SH-SY5Y (cell line): Measurements from ENCODE around the gene TSHZ3.

Experiments used
- GATA2 ChIP-seq: IDR thresholded peaks from 2 replicates; pipeline ENCODE4 v1.6.1; 2011; ENCODE audit warnings: mild to moderate bottlenecking, low read depth, low read length
- GATA3 ChIP-seq: IDR thresholded peaks from 2 replicates; pipeline ENCODE4 v1.6.1; 2011; ENCODE audit warnings: low read depth, mild to moderate bottlenecking, low read length, moderate library complexity

TSHZ3 gene

DNA sequence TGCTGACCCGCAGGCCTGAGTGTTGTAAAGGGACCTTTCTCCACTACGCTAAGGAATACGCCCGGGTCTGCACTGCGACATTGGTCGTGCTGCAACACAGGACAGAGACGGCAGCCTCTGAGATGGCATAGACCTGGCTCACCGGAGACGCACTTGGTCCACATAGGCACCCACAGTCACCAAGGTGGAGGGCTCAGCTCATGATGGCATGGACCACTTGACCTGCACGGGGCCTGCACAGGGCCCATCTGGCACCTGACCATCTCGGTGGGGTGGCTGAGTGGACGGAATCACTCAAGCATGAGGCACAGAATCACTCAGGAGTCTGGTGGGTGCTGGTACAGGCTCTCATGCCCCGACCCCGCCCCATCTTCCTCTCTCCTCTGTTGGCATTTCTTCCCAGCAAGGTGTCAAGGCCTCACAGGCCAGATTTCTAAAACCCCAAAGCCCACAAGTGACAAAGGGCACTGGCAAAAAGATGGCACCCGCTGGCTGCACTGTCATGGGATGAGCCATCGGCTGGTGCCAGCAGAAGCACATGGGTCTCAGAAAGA lies 45.9 kb downstream of the TSHZ3 start:
- no peak for TF ChIP-seq GATA3
- TF ChIP-seq GATA2, result no peak

DNA sequence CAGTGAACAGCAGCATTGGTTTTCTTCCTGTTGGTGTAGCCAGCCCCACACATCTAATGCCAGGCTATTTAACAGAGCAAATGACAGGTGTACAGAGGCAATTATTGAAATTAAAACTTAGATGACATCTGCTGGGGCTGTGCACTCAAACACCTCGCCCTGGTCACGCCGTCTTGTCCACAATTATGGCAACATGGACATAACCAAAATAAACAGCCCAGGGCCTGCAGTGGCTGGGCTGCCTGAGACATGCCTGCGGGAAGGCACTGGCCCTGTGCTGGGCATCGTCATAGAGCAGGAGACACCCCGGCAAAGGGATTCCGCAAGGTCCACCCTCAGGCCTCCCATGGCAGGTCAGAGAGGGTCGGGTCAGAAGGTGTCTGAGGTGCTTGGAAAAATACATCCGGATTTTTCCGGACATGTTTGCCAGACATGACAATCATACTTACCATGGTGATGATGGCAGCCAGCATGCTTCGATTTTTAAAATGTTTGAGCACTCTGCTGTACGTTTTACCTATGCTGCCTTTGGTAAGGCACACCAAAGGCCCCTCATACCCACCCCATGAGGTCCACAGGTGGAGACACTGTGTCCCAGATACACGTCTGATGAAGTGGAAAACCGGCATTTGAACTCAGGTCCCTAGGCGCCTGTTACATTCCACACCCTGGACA lies 47.8 kb downstream of the TSHZ3 start:
- no peak for TF ChIP-seq GATA2
- TF ChIP-seq GATA3, result no peak

DNA sequence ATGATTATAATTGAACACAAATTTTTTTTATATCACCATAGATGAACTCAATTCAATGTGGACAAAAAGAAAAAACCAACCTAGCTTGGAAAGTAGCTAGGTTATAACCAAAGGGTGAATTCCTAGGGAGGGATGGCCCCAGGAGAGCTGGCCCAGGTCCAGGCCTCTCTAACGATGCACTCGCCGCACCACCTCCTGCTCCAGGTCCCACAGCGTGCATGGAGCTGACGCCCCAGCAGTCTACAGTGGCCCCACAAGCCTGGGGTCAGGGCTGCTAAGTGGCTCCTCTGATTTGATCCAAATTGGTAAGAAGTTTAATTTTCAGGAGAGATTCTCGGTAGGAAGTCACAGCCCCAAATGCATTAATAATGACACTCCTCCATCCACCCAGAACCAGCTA lies 48.8 kb downstream of the TSHZ3 start:
- no peak for TF ChIP-seq GATA2
- no peak for TF ChIP-seq GATA3

DNA sequence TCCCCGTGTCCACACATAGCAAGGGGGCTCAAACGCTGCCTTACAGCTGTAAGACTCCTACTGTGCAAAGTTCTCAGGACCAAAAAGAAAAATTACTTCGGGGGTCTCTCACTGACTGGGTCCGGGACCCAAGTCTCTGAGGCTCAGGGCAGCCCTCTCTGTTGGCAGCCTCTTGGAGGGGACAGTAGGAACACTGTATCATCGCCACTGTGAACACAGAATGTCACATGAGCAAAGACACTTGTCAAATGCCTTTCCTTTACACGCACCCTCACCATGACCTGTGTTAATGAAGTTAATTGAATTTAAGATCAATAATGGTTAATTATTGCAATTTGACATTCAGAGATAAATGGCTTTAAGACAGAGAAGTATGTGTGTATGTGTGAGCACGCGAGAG lies 49.6 kb downstream of the TSHZ3 start:
- no peak for TF ChIP-seq GATA3
- no peak for TF ChIP-seq GATA2

DNA sequence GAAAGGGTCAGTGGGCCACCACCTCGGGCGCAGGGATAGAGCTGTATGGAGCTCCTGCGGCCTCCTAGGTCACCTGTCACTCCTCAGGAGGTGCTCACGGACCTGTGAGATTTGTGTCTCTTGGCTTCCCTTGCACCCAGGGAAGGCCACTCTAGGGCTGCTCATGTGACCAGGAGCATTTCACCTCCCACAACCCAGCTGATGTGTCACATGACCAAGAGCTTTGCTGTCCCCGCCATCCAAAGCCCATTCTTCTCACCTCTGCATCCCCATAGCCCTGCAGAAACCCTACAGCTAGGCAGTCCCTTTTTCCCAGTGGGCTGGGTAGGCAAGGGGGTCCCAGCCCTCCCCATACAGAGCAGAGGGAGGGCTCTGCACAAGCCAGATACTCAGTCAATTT lies 51.2 kb downstream of the TSHZ3 start:
- TF ChIP-seq GATA3 (no peak), GATA2 (no peak)

DNA sequence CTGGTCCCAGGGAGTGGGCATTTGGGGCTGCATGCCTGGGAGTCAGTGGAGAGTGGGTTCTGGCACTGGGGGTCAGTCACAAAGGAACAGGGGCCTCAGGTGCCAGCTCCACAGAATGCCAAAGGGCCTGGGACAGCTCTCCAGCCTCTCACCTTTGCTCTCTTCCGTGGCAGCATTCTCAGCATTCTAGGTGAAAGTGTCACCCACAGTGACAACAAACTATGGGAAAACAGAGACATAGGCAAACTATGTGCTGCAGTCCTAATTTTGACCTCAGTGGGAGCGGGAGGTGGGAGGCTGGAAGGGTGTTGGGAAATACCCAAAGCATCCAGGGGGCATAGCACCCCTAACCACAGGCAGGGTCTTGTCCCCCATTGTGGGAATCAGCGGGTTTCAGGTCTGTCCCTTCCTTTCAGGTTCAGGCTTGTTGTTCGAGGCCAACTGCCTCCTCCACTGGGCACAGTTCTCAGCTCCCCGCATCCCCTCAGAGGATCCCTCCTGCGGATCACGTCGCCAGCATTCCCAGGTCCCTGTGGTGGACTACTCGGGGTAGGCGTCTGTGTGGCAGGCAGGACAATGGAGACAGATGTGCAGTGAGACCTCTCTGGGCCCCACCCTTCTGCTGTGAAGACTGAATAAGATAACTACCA lies 52.4 kb downstream of the TSHZ3 start:
- TF ChIP-seq GATA2, result no peak

DNA sequence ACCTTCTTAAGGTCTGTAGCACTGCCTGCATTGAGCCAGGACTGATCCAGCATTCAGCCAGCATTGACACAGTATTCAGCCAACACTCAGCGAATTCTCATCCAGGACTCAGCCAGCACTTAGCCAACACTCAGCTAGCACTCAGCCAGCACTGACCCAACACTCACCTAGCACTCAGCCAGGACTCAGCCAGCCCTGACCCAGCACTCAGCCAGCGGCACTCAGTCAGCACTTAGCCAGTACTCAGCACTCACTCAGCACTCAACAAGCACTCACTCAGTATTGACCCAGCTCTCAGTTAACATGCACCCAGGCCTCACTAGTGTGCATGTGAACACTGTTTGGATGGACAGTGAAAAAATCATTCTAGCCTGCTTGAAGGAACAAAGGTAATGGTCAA lies 55.0 kb downstream of the TSHZ3 start:
- TF ChIP-seq GATA2, result no peak
- no peak for TF ChIP-seq GATA3

DNA sequence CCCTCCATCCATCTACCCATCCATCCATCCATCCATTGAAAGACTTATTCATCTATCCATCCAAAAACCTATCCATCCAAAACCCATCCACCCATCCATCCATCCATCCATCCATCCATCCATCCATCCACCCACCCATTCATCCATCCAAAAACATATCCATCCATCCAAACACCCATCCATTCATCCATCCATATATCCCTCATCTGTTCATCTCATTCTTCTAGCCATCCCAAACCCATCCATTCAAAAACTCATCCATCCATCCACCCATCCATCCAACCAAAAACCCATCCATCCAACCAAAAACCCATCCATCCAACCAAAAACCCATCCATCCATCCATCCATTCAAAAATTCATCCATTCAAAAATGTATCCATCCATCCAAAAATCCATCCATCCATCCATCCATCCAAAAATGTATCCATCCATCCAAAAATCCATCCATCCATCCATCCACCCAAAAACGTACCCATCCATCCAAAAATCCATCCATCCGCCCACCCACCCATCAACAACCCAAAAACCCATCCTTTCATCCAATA lies 56.5 kb downstream of the TSHZ3 start:
- no peak for TF ChIP-seq GATA2
- no peak for TF ChIP-seq GATA3

DNA sequence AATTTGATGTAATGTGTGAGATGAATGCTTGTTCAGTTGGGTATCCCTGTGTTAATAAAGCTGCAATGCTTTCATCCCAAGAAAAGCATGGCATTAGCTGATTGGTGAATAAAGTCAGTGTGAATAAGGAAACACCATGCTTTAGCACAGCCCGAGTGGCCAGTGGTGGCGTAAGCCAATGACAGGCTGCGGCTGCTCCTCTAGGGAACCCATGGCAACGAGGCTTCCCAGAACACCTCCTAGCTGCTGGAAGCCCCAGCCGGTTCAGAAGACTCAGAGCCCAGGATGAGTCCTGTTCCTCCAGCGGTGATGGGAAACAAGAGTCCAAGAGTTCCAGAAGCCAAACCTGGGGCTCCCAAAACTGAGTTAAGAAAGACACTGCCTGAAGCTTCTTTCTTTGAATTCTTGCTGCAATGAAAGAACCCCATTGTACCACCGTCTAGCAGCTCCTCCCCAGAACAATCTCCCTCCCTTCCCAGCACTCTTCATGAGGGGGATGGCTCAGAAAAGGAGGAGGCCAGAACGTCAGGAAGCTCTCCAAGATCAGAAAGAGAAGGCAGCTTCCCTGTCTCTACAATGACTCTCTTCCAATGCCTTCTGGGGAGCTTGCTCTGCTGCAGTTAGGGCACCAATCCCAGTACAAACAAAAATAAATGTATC lies 58.2 kb downstream of the TSHZ3 start:
- no peak for TF ChIP-seq GATA2
- TF ChIP-seq GATA3, result no peak

DNA sequence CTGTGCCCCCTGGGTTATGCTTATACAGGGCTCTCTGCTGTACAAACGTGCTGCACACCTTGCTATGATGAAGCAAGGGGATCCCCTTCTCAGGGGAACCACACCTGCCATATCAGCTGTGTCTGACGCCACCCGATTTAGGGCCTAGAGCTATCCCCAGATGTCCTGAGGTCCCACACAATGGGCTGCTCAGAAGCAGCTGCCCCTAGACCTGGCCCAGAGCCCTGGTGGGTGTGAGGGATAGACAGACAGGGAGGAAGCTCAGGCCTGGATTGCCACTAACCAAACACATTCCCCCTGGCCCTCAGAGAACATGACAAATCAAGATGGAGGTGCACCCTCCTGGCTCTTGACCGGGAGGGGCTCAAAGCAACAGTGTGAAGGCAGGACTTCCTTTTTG lies 59.3 kb downstream of the TSHZ3 start:
- TF ChIP-seq GATA3 (no peak), GATA2 (no peak)

DNA sequence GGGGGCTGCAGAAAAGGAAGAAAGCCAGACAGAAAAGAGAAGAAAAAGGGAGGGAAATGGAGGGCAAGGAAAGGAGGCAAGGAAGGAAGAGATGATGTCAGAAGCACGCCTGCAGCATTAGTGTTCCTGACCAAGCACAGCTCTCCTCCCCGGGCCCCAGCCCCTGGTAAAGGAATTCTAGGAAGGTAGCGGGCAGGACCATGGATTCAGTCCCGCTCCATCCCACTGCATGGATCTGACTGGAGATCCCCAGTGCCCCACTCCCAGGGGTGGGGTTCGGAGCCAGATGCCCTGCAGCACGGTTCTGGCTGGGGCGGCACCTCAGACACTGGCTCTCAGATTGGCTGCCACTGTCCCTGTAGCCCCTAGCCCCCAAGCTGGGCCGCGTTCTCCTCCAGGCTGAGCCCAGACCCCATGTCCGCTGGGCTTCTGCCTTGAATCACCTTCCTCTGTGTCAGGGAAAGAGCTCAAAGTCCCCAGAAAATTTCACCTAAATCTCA lies 59.8 kb downstream of the TSHZ3 start:
- TF ChIP-seq GATA3, result no peak
- no peak for TF ChIP-seq GATA2

DNA sequence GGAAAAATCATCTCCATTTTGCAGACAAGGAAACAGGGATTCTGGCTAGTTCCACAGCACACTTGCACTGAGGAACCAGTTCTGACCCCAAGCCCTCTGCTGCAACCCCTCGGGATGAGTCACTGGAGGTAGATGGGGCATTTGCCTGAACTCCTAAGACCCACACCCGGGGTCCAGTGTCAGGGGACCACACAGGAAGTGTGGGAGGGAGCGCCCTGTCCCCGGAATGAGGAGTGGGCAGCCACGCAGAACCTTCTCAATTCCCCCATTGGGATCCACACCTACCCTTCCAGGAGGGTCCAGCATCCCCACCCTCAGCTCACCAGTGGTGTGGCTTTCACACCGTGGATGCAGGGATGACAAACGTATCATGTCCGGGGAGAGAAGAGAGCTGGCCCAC lies 62.7 kb downstream of the TSHZ3 start:
- TF ChIP-seq GATA3 (no peak), GATA2 (no peak)

DNA sequence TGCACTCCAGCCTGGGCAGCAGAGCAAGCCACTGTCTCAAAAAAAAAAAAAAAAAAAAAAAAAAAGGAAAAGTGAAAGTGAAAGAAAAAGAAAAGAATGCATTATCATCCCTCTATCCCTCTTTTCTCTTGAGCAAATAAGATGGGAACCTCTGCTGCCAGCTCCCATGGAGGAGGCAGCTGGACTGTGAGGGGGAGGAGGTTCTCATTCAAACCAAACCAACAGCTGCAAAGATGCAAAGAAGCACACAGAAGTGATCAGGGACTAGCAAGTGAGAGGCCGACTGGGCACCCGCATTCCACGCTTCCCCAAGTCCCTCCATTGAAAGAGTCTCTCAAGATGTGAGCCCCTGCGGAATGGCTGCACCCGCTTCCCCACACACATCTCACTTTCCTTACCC lies 63.5 kb downstream of the TSHZ3 start:
- TF ChIP-seq GATA2 (no peak), GATA3 (no peak)

DNA sequence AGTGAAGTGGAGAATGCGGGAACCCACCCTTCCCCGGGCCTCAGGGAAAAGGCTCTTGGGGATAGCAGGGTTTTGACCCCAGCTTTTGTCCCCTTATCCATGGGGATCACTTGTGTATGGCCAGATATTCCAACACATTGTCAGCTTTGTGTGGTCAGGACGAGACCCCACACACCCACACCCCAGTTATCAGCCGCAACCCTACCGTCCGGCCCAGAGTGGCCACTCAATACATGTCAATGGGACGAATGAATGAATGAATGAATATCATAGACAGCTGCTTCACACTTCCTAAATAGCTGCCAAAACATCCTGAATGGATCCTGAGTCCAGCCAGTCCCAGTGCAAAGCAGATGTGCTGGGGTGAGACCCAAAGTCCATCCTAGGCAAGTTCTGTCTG lies 64.6 kb downstream of the TSHZ3 start:
- TF ChIP-seq GATA3 (no peak), GATA2 (no peak)
